Measurements from ENCODE around the gene CDO1. TPM values are rescaled to one million over a fixed set of nuclear protein-coding genes. Genes with fewer than 3 reads are reported as not detected.

CDO1 gene
- total and polyA plus RNA-seq, 9 of the 15 experiments (the other 6 are each of a cell fraction or from before 2014, with no cell fraction given): 0.16 to 0.22 TPM; not detected in 7

GRCh38 chr5:115795700-115796099 is 20.8 kb downstream of the CDO1 start:
- in situ Hi-C loops (cut with MboI) (no loop called here), intact Hi-C loops (cut with micrococcal nuclease) (no loop called here)
- no peaks in the 10 kb centered on the region for H3K36me3 ChIP-seq (ENCODE audit: control insufficient read depth, insufficient read depth, low read length)
- WGBS (ENCODE audit: insufficient coverage, low coverage, missing lambda C conversion rate): 0% methylated on average over 1 of the region's 1 CpG
- no peaks in the 10 kb centered on the region for H3K9me1 ChIP-seq (ENCODE audit: control insufficient read depth, insufficient read depth, low read length)
- H3K27me3 ChIP-seq (ENCODE audit: control insufficient read depth in 2 of 2, insufficient read depth in 2 of 2, low read length in 2 of 2): no peaks in the 10 kb centered on the region; a peak in 1 of 5 replicates
- no peak overlapping the region for H2AFZ ChIP-seq (ENCODE audit: low read depth, low read length)
- H3K27ac ChIP-seq (ENCODE audit: extremely low read depth, low read depth, low read length): no peak overlapping the region
- no peaks in the 10 kb centered on the region for H3K9me3 ChIP-seq (replicated peaks; ENCODE audit: control insufficient read depth, insufficient read depth, low read depth, low read length)
- FAIRE-seq (no peak), ATAC-seq (no peak), DNase-seq (ENCODE audit: extremely low read depth in 1 of 4, low spot score in 3 of 4) (no peak)
- H3K79me2 ChIP-seq (ENCODE audit: control insufficient read depth, insufficient read depth, low read length): no peaks in the 10 kb centered on the region
- ChIA-PET POLR2A (no interaction called here), CTCF (ENCODE audit: low intra/inter-chr PET ratio) (no interaction called here)
- H3K4me1 ChIP-seq (replicated peaks in 1 of 2; ENCODE audit: control insufficient read depth in 2 of 2, insufficient read depth in 2 of 2, low read length in 2 of 2): no peaks in the 10 kb centered on the region
- no peak for TF ChIP-seq CREB5 (CRISPR knock-in tag; IDR thresholded peaks at IDR 0.05)
- TF ChIP-seq BRF1 (IDR thresholded peaks at IDR 0.05; ENCODE audit: borderline replicate concordance, extremely low read depth, insufficient read length): no peak
- TF ChIP-seq ZMIZ1 (IDR thresholded peaks at IDR 0.05; ENCODE audit: low read depth in 2 of 2, low read length in 2 of 2): no peak
- no peaks in the 10 kb centered on the region for H4K20me1 ChIP-seq (replicated peaks; ENCODE audit: control insufficient read depth, insufficient read depth, low read length)
- no peak overlapping the region for H3K4me2 ChIP-seq (ENCODE audit: insufficient read depth, low read length)
- H3K4me3 ChIP-seq: no peak overlapping the region
- H3K9ac ChIP-seq (ENCODE audit: insufficient read depth in 1 of 2, low read depth in 2 of 2, low read length in 2 of 2): no peak overlapping the region
- BruUV-seq (replicated peaks): no TSS peak
